Measurements from ENCODE around the gene SYNE1.
"Not testable (repeated sequence)": the region's sequence is repeated elsewhere in the genome, so short reads cannot be mapped to it uniquely, and the experiment has no call there.

SYNE1 gene

GRCh38 chr6:152637296-152638047 is at the start of gene SYNE1:
Gene SYNE1 (minus strand): TSS chr6:152637362. CDS start chr6:152628331, 9,031 bp downstream.
- no peak for DNase-seq

GRCh38 chr6:152685819-152686218 is 48.7 kb upstream of the SYNE1 start:
- no peak for DNase-seq

GRCh38 chr6:152682935-152683334 is 45.8 kb upstream of the SYNE1 start:
- not testable (repeated sequence) for DNase-seq

- no peak for DNase-seq
Measured at GRCh38 chr6:152682141-152682540, 45.0 kb upstream of the SYNE1 start.

GRCh38 chr6:152680879-152681517 is 43.8 kb upstream of the SYNE1 start:
- no peak for DNase-seq

GRCh38 chr6:152680151-152680550 is 43.0 kb upstream of the SYNE1 start:
- no peak for DNase-seq

GRCh38 chr6:152673236-152673635 is 36.1 kb upstream of the SYNE1 start:
- DNase-seq = no peak

- no peak for DNase-seq
Measured at GRCh38 chr6:152671171-152671570, 34.0 kb upstream of the SYNE1 start.

- no peak for DNase-seq
Measured at GRCh38 chr6:152669895-152670294, 32.7 kb upstream of the SYNE1 start.

GRCh38 chr6:152661776-152662175 is 24.6 kb upstream of the SYNE1 start:
- DNase-seq = no peak

GRCh38 chr6:152651986-152652385 is 14.8 kb upstream of the SYNE1 start:
- DNase-seq = no peak

GRCh38 chr6:152648105-152648504 is 10.9 kb upstream of the SYNE1 start:
- no peak for DNase-seq

- not testable (repeated sequence) for DNase-seq
Measured at GRCh38 chr6:152646732-152647131, 9.6 kb upstream of the SYNE1 start.

- no peak for DNase-seq
Measured at GRCh38 chr6:152642578-152643375, 5.6 kb upstream of the SYNE1 start.

GRCh38 chr6:152636609-152637295 is 410 bp downstream of the SYNE1 start:
- no peak for DNase-seq

GRCh38 chr6:152636021-152636608 is 1.0 kb downstream of the SYNE1 start:
- no peak for DNase-seq

GRCh38 chr6:152634773-152635172 is 2.4 kb downstream of the SYNE1 start:
- no peak for DNase-seq

- DNase-seq = no peak
Measured at GRCh38 chr6:152632121-152632782, 4.9 kb downstream of the SYNE1 start.

- DNase-seq = no peak
Measured at GRCh38 chr6:152631376-152631775, 5.8 kb downstream of the SYNE1 start.

- DNase-seq = no peak
Measured at GRCh38 chr6:152630832-152631231, 6.3 kb downstream of the SYNE1 start.

- no peak for DNase-seq
Measured at GRCh38 chr6:152625213-152625612, 11.9 kb downstream of the SYNE1 start.

GRCh38 chr6:152614776-152615175 is 22.4 kb downstream of the SYNE1 start:
- not testable (repeated sequence) for DNase-seq
